Left lung (tissue), 10 donors: ENCODE measurements around the gene PRKG1. TPM values are rescaled to one million over a fixed set of nuclear protein-coding genes. Genes with fewer than 3 reads are reported as not detected.

Source experiments
- ATAC-seq: fragments of 200-7000 bp; cut with Tn5 transposase; one replicate; pipeline ENCODE4 v1.9.1; 2020; ENCODE audit warnings: moderate library complexity
- DNase-seq, 4 donors: peaks; one replicate each; pipeline ENCODE4 v3.0.0-alpha.2; 2013 to 2020
- H3K27ac ChIP-seq, 2 donors: fragments of 200-600 bp; sonication (generic) in 1 of 2; one replicate each; pipeline versions ENCODE4 v1.5.0 to v1.8.0; 2020 to 2021
- H3K27me3 ChIP-seq, 2 donors: fragments of 200-600 bp; sonication (generic) in 1 of 2; one replicate each; pipeline versions ENCODE4 v1.5.0 to v1.8.0; 2020 to 2021
- H3K36me3 ChIP-seq, 2 donors: fragments of 200-600 bp; sonication (generic) in 1 of 2; one replicate each; pipeline versions ENCODE4 v1.5.0 to v1.8.0; 2020 to 2021
- H3K4me1 ChIP-seq, 2 donors: fragments of 200-600 bp; one replicate each; pipeline ENCODE4 v1.8.0; 2021
- H3K4me3 ChIP-seq, 2 donors: fragments of 200-600 bp; sonication (generic) in 1 of 2; one replicate each; pipeline versions ENCODE4 v1.5.0 to v1.8.0; 2020 to 2021; ENCODE audit warnings: mild to moderate bottlenecking in 1 of 2
- H3K9me3 ChIP-seq, 2 donors: fragments of 200-600 bp; sonication (generic) in 1 of 2; one replicate each; pipeline versions ENCODE4 v1.5.0 to v1.8.0; 2020 to 2021
- intact Hi-C, 2 donors: fragments of 100-400 bp; cut with DNase I; formaldehyde crosslinking; loops; one replicate each; pipeline versions ENCODE4 v1.11.2 to v1.14.2; 2022
- polyA plus RNA-seq, 6 donors: library from polyadenylated mRNA; unstranded; fragments of 120-200 nt; gene quantifications; one replicate each; pipeline ENCODE4 v1.2.1, GENCODE V29; 2013; ENCODE audit not compliant: insufficient read length in 6 of 6
- total RNA-seq, 2 donors: library from RNA; stranded (reverse); fragmentation: NEBNext Ultra II Directional; extraction: Animal tissue kit (Norgen Biotek cat#: 25700); gene quantifications; one replicate each; pipeline ENCODE4 v1.2.1, GENCODE V29; 2021
- TF ChIP-seq, protein P1 (sequence below), 2 donors: fragments of 200-600 bp; sonication (generic) in 1 of 2; IDR thresholded peaks; one replicate each; pipeline versions ENCODE4 v1.5.0 to v1.8.0; 2021; ENCODE audit warnings: antibody characterized with exemption in 2 of 2
- donor health status: DM: no; HTN: yes; CAD: no.
- donor health status: DM: no; HTN: no; CAD: no.

The PRKG1 gene
- total and polyA plus RNA-seq, 8 donors, result 15.6 to 29.0 (median 17.8) TPM

DNA sequence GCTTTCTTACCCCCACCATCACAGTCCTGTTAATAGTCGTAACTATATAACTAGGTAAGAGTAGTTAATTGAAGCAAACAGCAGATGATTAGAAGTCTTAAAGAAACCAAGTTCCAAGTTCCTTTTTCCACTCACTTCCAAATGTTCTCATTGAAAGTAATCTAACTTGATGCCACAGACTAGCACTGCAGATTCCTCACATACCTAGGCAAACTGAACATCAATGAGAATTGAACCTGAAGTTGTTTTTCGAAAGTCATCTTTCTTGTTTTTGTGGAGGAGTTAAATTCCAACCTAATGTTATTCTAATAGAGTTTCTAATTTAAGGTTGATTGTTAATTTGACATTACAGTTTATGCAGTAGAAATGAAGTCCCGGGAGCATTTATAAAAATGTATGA is 5.5 kb downstream of the PRKG1 start:
- no peaks in the 10 kb centered on the region for H3K36me3 ChIP-seq
- no peak overlapping the region for H3K27ac ChIP-seq
- ATAC-seq (no peak), DNase-seq (no peak)
- intact Hi-C loops, result no loop called here
- TF ChIP-seq, protein P1, sequence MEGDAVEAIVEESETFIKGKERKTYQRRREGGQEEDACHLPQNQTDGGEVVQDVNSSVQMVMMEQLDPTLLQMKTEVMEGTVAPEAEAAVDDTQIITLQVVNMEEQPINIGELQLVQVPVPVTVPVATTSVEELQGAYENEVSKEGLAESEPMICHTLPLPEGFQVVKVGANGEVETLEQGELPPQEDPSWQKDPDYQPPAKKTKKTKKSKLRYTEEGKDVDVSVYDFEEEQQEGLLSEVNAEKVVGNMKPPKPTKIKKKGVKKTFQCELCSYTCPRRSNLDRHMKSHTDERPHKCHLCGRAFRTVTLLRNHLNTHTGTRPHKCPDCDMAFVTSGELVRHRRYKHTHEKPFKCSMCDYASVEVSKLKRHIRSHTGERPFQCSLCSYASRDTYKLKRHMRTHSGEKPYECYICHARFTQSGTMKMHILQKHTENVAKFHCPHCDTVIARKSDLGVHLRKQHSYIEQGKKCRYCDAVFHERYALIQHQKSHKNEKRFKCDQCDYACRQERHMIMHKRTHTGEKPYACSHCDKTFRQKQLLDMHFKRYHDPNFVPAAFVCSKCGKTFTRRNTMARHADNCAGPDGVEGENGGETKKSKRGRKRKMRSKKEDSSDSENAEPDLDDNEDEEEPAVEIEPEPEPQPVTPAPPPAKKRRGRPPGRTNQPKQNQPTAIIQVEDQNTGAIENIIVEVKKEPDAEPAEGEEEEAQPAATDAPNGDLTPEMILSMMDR (IDR thresholded peaks at IDR 0.05), result no peak
- no peak overlapping the region for H3K4me3 ChIP-seq
- no peaks in the 10 kb centered on the region for H3K4me1 ChIP-seq
- H3K9me3 ChIP-seq, result no peaks in the 10 kb centered on the region
- H3K27me3 ChIP-seq, result peaks cover 0 to 16% of the 10 kb centered on the region in 2 donors

DNA sequence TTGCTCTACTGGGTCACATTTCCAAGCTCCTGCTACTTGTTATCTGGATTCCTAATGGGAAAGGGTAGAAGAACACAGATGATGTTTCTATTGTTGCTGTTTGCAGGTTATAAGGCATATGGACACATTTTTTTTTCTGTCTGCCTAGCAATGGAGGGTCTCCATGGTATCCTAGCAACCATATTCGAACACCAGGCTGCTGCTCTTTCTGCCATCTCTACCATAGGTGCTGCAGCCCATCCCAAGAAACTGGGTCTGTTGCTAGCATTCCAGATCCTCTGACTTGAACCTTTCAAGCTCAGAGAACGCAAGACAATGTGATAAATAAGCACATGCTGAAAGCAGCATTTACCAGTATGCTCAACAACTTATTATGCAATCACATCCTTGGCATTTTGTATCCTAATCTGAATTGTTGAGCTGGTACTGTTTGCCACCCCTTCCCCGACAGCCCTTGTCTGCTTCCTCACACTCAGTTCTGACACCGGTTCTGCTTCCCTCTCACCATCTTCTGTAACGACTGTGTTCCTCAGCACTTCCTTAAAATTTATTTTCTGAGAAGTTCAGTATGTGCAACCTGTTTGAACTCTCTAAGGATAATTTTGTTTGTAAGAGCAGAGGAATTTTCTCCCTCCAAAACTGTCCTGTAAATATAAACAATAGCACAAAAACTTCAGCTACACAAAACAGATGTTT is 6.2 kb downstream of the PRKG1 start:
- Histone ChIP-seq H3K9me3 (no peaks in the 10 kb centered on the region), H3K4me3 (no peak overlapping the region), H3K27ac (no peak overlapping the region), H3K4me1 (no peaks in the 10 kb centered on the region), H3K36me3 (no peaks in the 10 kb centered on the region), H3K27me3 (peaks cover 0 to 9% of the 10 kb centered on the region in 2 donors)
- TF ChIP-seq, protein P1 (IDR thresholded peaks at IDR 0.05), result no peak
- DNase-seq, result no peak
- no peak for ATAC-seq
- intact Hi-C loops, result no loop called here

DNA sequence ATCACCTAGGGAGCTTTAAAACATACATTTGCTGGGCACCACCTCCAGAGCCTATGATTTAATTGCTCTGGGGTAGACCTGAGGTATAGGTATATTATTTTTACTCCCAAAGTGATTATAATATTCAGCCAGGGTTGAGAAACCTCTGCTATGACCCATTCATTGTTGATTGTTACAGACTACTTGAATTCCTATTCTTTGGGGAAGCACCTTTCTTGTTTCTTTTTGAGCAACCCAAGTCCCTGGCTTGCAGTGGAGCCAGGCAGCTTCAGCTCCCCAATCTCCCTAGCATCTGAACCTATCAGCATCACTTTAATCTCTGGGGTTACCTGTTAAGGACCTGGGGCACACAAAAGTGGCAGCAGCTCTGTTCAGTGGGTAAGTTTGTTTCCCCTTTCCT is 8.6 kb downstream of the PRKG1 start:
- Histone ChIP-seq H3K9me3 (no peaks in the 10 kb centered on the region), H3K27me3 (no peaks in the 10 kb centered on the region), H3K27ac (no peak overlapping the region), H3K4me1 (no peaks in the 10 kb centered on the region), H3K36me3 (no peaks in the 10 kb centered on the region), H3K4me3 (no peak overlapping the region)
- intact Hi-C loops, result no loop called here
- ATAC-seq (no peak), DNase-seq (no peak)
- TF ChIP-seq, protein P1 (IDR thresholded peaks at IDR 0.05), result no peak

DNA sequence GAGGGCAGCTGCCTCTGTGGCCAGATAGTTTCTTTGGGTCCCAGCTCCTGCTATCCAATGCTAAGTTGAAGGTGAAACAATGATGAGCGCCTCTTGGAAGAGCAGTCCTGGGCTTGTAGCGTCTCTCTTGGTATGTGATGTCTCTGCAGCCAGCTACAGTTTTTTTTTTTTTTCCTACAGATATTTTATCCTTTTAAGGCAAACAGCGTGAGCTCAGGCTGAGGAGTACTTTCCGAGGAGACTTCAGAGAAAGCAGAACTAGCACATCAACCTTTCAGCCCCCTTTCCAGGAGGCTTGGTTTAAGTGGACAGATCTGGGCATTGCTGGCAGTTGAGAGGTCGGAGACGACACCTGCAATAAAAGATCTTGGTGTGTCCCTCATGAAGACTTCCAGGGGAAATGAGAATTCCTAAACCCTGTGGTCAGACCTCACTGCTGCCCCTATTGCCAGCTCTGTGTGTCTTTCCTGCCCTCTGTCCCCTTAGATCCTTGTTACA is 9.1 kb downstream of the PRKG1 start:
- H3K27ac ChIP-seq, result no peak overlapping the region

DNA sequence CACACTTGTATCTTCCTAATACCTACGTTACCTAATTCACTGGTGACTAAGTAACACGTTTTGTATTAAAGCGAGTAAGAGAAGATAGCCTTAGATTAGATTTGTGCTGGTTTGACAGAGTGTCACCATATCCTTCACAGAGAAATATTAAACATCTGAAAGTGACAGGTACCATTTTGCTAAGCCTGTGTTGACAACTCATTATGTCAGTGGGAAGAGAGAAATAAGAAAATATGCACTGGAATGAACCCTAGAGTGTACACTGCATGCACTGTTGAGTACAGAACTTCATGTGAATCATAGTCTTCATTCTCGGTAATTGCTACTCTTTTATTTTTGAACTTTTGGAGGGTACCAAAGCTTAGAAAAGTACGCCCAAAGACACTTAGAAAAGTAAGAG is 10.9 kb downstream of the PRKG1 start:
- Histone ChIP-seq H3K9me3 (no peaks in the 10 kb centered on the region), H3K36me3 (no peaks in the 10 kb centered on the region), H3K27ac (no peak overlapping the region), H3K27me3 (no peaks in the 10 kb centered on the region), H3K4me3 (no peak overlapping the region), H3K4me1 (no peaks in the 10 kb centered on the region)
- TF ChIP-seq, protein P1 (IDR thresholded peaks at IDR 0.05), result no peak
- intact Hi-C loops, result no loop called here
- DNase-seq (no peak), ATAC-seq (no peak)

More for the DNA sequence above, 9.1 kb downstream of the PRKG1 start:
- H3K4me3 ChIP-seq, result no peak overlapping the region
- H3K9me3 ChIP-seq, result no peaks in the 10 kb centered on the region
- no peak for ATAC-seq
- H3K27me3 ChIP-seq, result no peaks in the 10 kb centered on the region
- no peaks in the 10 kb centered on the region for H3K4me1 ChIP-seq
- no peak for DNase-seq
- intact Hi-C loops, result no loop called here
- H3K36me3 ChIP-seq, result no peaks in the 10 kb centered on the region
- TF ChIP-seq, protein P1 (IDR thresholded peaks at IDR 0.05), result no peak
